A673 (cell line): ENCODE results near the gene PHF2. TPM values are rescaled to one million over a fixed set of nuclear protein-coding genes. Genes with fewer than 3 reads are reported as not detected.

Experiments used
- BruUV-seq: library from RNA; stranded (reverse); fragments of 400-500 nt; replicated peaks from 2 replicates; lab custom pipeline; 2021; lab: Mats Ljungman, UMichigan
- CTCF ChIA-PET: fragments of 300-600 bp; sonication (Branson Sonifier 250); formaldehyde crosslinking; loops from one replicate; lab custom pipeline; 2022; ENCODE audit warnings: antibody characterized with exemption; lab: Charles Lee
- POLR2A ChIA-PET: fragments of 300-600 bp; sonication (Branson Sonifier 250); formaldehyde crosslinking; loops from one replicate; lab custom pipeline; 2022; ENCODE audit warnings: antibody characterized with exemption; ENCODE audit not compliant: low non-redundant PET; lab: Charles Lee
- DNase-seq: peaks from one replicate; pipeline ENCODE4 v3.0.0-alpha.2; 2015; ENCODE audit warnings: low spot score
- H3K27ac ChIP-seq: fragments of 200-600 bp; sonication (generic); 2 replicates; pipeline ENCODE4 v1.5.1; 2016; ENCODE audit warnings: mixed run types, low read depth, mild to moderate bottlenecking, mixed read lengths, antibody characterized with exemption, low read length; ENCODE audit not compliant: poor library complexity, severe bottlenecking
- H3K27me3 ChIP-seq: fragments of 200-600 bp; sonication (generic); replicated peaks from 2 replicates; pipeline ENCODE4 v1.6.1; 2017; ENCODE audit warnings: mixed run types, low read depth, mild to moderate bottlenecking, mixed read lengths, antibody characterized with exemption, low read length; ENCODE audit not compliant: insufficient read depth, poor library complexity
- H3K36me3 ChIP-seq: fragments of 200-600 bp; sonication (generic); 2 replicates; pipeline ENCODE4 v1.6.1; 2016; ENCODE audit warnings: mixed run types, mild to moderate bottlenecking, mixed read lengths, antibody characterized with exemption, low read length; ENCODE audit not compliant: insufficient read depth, poor library complexity, severe bottlenecking
- H3K4me1 ChIP-seq: fragments of 200-600 bp; sonication (generic); 2 replicates; pipeline ENCODE4 v1.6.1; 2017; ENCODE audit warnings: mixed run types, mild to moderate bottlenecking, mixed read lengths, antibody characterized with exemption, low read length; ENCODE audit not compliant: insufficient read depth, poor library complexity, severe bottlenecking
- H3K4me3 ChIP-seq: fragments of 200-600 bp; sonication (generic); 2 replicates; pipeline ENCODE4 v1.5.1; 2016; ENCODE audit warnings: low read depth, mixed run types, mild to moderate bottlenecking, mixed read lengths, low read length; ENCODE audit not compliant: poor library complexity, severe bottlenecking
- H3K9me3 ChIP-seq: fragments of 200-600 bp; sonication (generic); 2 replicates; pipeline ENCODE4 v1.6.1; 2016; ENCODE audit warnings: mixed run types, low read depth, mild to moderate bottlenecking, mixed read lengths, antibody characterized with exemption, low read length; ENCODE audit not compliant: poor library complexity, severe bottlenecking
- CTCF ChIP-seq: fragments of 300-800, 200-600 bp; sonication (generic); conservative IDR thresholded peaks from 2 replicates; pipeline ENCODE4 v1.5.1; 2017; ENCODE audit warnings: low read depth, mild to moderate bottlenecking, antibody characterized with exemption, low read length, moderate library complexity, mixed read lengths
- EZH2 ChIP-seq: fragments of 200-600 bp; sonication (generic); IDR thresholded peaks from 2 replicates; pipeline ENCODE4 v1.6.1; 2017; ENCODE audit warnings: borderline replicate concordance, low read depth, mild to moderate bottlenecking, mixed read lengths, antibody characterized with exemption, low read length; ENCODE audit not compliant: poor library complexity, severe bottlenecking
- intact Hi-C: fragments of 100-400 bp; cut with micrococcal nuclease; formaldehyde crosslinking; loops from one replicate; pipeline ENCODE4 v1.10.0; 2022; ENCODE audit not compliant: unreplicated experiment
- microRNA-seq: library from miRNA; unstranded; fragments of <30 nt; microRNA quantifications from one replicate; pipeline ENCODE4 v1.2.0, GENCODE V29; 2021
- total RNA-seq: library from RNA; stranded (reverse); gene quantifications from 2 replicates; pipeline ENCODE4 v1.2.3, GENCODE V29; 2021

PHF2 gene
- total RNA-seq, 1 experiment from 2014 or later: 32.7 TPM

- no peak for DNase-seq
- POLR2A ChIA-PET: no interaction called here
- CTCF ChIA-PET: no interaction called here
- Histone ChIP-seq H3K27ac (no peak overlapping the region), H3K9me3 (no peaks in the 10 kb centered on the region), H3K36me3 (no peaks in the 10 kb centered on the region), H3K27me3 (no peaks in the 10 kb centered on the region), H3K4me1 (no peaks in the 10 kb centered on the region), H3K4me3 (no peak overlapping the region)
- BruUV-seq: no TSS peak
- intact Hi-C loops: no loop called here
- TF ChIP-seq EZH2 (no peak), CTCF (no peak)
Measured at GRCh38 chr9:93725382-93725781, 149.0 kb downstream of the PHF2 start.

GRCh38 chr9:93726147-93726546 is 149.8 kb downstream of the PHF2 start:
- BruUV-seq: no TSS peak
- CTCF ChIA-PET: no interaction called here

More at GRCh38 chr9:93726147-93726546, 149.8 kb downstream of the PHF2 start:
- no peaks in the 10 kb centered on the region for H3K36me3 ChIP-seq
- H3K27me3 ChIP-seq: no peaks in the 10 kb centered on the region
- no peak overlapping the region for H3K27ac ChIP-seq
- POLR2A ChIA-PET: no interaction called here
- H3K9me3 ChIP-seq: no peaks in the 10 kb centered on the region
- intact Hi-C loops: no loop called here
- TF ChIP-seq CTCF (no peak), EZH2 (no peak)
- no peaks in the 10 kb centered on the region for H3K4me1 ChIP-seq
- no peak overlapping the region for H3K4me3 ChIP-seq
- DNase-seq: no peak

Small RNAs within 50 kb of the gene (microRNA-seq; reads per million reads assigned to microRNA genes)
- gene MIR548AU: not detected

Other genes starting within 250 kb of the PHF2 start
- gene FAM120A, start 124.9 kb upstream of the PHF2 start, total RNA-seq: 76.4 and 91.0 TPM in 2 replicates
- 34.5 and 35.8 TPM in 2 replicates for gene FAM120AOS, start 123.0 kb upstream of the PHF2 start, total RNA-seq